ENCODE data around the gene EFEMP1. TPM values are rescaled to one million over a fixed set of nuclear protein-coding genes. Genes with fewer than 3 reads are reported as not detected.

EFEMP1 gene
- total RNA-seq, 1 experiment from 2014 or later: 0.34 TPM

GRCh38 chr2:55891671-55892094 is 31.9 kb downstream of the EFEMP1 start (continued):
- TF ChIP-seq SIN3A (IDR thresholded peaks at IDR 0.05; ENCODE audit: low read depth) (no peak), TCF7L2 (IDR thresholded peaks at IDR 0.05; ENCODE audit: borderline replicate concordance, extremely low read depth, insufficient read depth, insufficient read length) (no peak), EGR1 (IDR thresholded peaks at IDR 0.05; ENCODE audit: low read depth) (no peak), ZNF274 (IDR thresholded peaks at IDR 0.05; ENCODE audit: low read depth, low read length) (no peak), ELF1 (IDR thresholded peaks at IDR 0.05; ENCODE audit: borderline replicate concordance, low read depth) (no peak), CEBPB (IDR thresholded peaks at IDR 0.05; ENCODE audit: low read depth) (no peak), REST (IDR thresholded peaks at IDR 0.05; ENCODE audit: low read depth) (no peak), POLR2A (IDR thresholded peaks at IDR 0.05; ENCODE audit: borderline replicate concordance, extremely low read depth, insufficient read depth, insufficient read length) (no peak), MAX (IDR thresholded peaks at IDR 0.05) (no peak)

GRCh38 chr2:55888936-55889335 is 34.6 kb downstream of the EFEMP1 start:
- no peaks in the 10 kb centered on the region for H3K9me2 ChIP-seq (ENCODE audit: insufficient read depth)
- H3K4me2 ChIP-seq (ENCODE audit: low read length): no peak overlapping the region
- H3K4me3 ChIP-seq (replicated peaks in 1 of 2; ENCODE audit: low read depth in 1 of 2, low read length in 2 of 2): no peak overlapping the region
- H2AFZ ChIP-seq (ENCODE audit: low read depth, low read length, poor library complexity, severe bottlenecking): no peak overlapping the region
- no peaks in the 10 kb centered on the region for H4K20me1 ChIP-seq (ENCODE audit: insufficient read depth)
- H3K27me3 ChIP-seq (ENCODE audit: insufficient read depth, low read length): no peaks in the 10 kb centered on the region
- H3K79me2 ChIP-seq (ENCODE audit: insufficient read depth, low read length): no peaks in the 10 kb centered on the region
- no TSS peak for BruUV-seq (replicated peaks)
- no peak overlapping the region for H3K9ac ChIP-seq (ENCODE audit: low read length)
- peaks cover 0 to 12% of the 10 kb centered on the region in 2 experiments; a peak in 2 of 4 replicates for H3K4me1 ChIP-seq (ENCODE audit: control insufficient read depth in 1 of 2, insufficient read depth in 2 of 2, low read length in 2 of 2)
- no peak for ATAC-seq
- intact Hi-C loops (cut with micrococcal nuclease): no loop called here
- ChIA-PET POLR2A (no interaction called here), RAD21 (ENCODE audit: low non-redundant PET in 1 of 2, low total read pairs in 2 of 2, uncharacterized antibody in 2 of 2, unreplicated experiment in 2 of 2) (no interaction called here), CTCF (no interaction called here)
- H3K27ac ChIP-seq (ENCODE audit: low read depth, low read length): no peak overlapping the region
- no peak for DNase-seq (ENCODE audit: low read depth, low spot score)
- TF ChIP-seq ZBTB33 (IDR thresholded peaks at IDR 0.05; ENCODE audit: extremely low read depth, insufficient replicate concordance, low read length): no peak
- no peak for TF ChIP-seq CEBPB (IDR thresholded peaks at IDR 0.05; ENCODE audit: low read depth)
- no peak for TF ChIP-seq POLR2AphosphoS5 (IDR thresholded peaks at IDR 0.05; ENCODE audit: low read depth, low read length)
- TF ChIP-seq POLR2A (IDR thresholded peaks at IDR 0.05; ENCODE audit: borderline replicate concordance, extremely low read depth, insufficient read depth, insufficient read length): no peak
- TF ChIP-seq TCF7L2 (IDR thresholded peaks at IDR 0.05; ENCODE audit: borderline replicate concordance, extremely low read depth, insufficient read depth, insufficient read length): no peak
- no peak for TF ChIP-seq FOSL1 (IDR thresholded peaks at IDR 0.05; ENCODE audit: low read depth)
- H3K9me3 ChIP-seq (ENCODE audit: control insufficient read depth in 1 of 2, insufficient read depth in 1 of 2, low read depth in 1 of 2, low read length in 2 of 2): no peaks in the 10 kb centered on the region
- no peaks in the 10 kb centered on the region for H3K36me3 ChIP-seq (ENCODE audit: control insufficient read depth in 1 of 2, insufficient read depth in 2 of 2, low read length in 2 of 2)
